Upper lobe of left lung (tissue), 6 donors: ENCODE measurements around the gene MYOCD. TPM values are rescaled to one million over a fixed set of nuclear protein-coding genes. Genes with fewer than 3 reads are reported as not detected.

Experiments used
- ATAC-seq, 2 donors: fragments of 200-7000 bp; cut with Tn5 transposase; one replicate each; pipeline ENCODE4 v1.9.1; 2022; ENCODE audit warnings: mild to moderate bottlenecking in 2 of 2, moderate library complexity in 2 of 2; ENCODE audit not compliant: low FRiP score in 2 of 2
- DNase-seq, 2 donors: peaks; one replicate each; pipeline ENCODE4 v3.0.0-alpha.2; 2019 to 2020
- H3K27ac ChIP-seq, 4 donors: fragments of 200-600 bp; sonication (generic); one replicate each; pipeline ENCODE4 v1.5.1; 2016 to 2019
- H3K27me3 ChIP-seq, 4 donors: fragments of 200-600 bp; sonication (generic); one replicate each; pipeline ENCODE4 v1.5.1; 2017 to 2019
- H3K36me3 ChIP-seq, 4 donors: fragments of 200-600 bp; sonication (generic); one replicate each; pipeline ENCODE4 v1.5.1; 2016 to 2019
- H3K4me1 ChIP-seq, 4 donors: fragments of 200-600 bp; sonication (generic); one replicate each; pipeline ENCODE4 v1.5.1; 2018 to 2019
- H3K4me3 ChIP-seq, 4 donors: fragments of 200-600 bp; sonication (generic); one replicate each; pipeline ENCODE4 v1.5.1; 2017 to 2019; ENCODE audit warnings: mild to moderate bottlenecking in 2 of 4, moderate library complexity in 1 of 4
- H3K9me3 ChIP-seq, 4 donors: fragments of 200-600 bp; sonication (generic); one replicate each; pipeline ENCODE4 v1.5.1; 2018 to 2019
- CTCF ChIP-seq, 6 experiments: fragments of 450-650 bp in 4 of 6; fragments of 200-600 bp in 2 of 6; sonication (generic) in 2 of 6; IDR thresholded peaks; one replicate each; pipeline ENCODE4 v1.5.1; 2016 to 2019; ENCODE audit warnings: antibody characterized with exemption in 6 of 6
- EP300 ChIP-seq, 4 donors: sonication (generic); formaldehyde crosslinking; IDR thresholded peaks; one replicate each; pipeline ENCODE4 v1.5.1; 2017; ENCODE audit warnings: antibody characterized with exemption in 4 of 4, control low read depth in 2 of 4
- POLR2A ChIP-seq, 4 donors: fragments of 450-650 bp; IDR thresholded peaks; one replicate each; pipeline ENCODE4 v1.5.1; 2016 to 2017; ENCODE audit warnings: antibody characterized with exemption in 4 of 4, mild to moderate bottlenecking in 2 of 4
- POLR2AphosphoS5 ChIP-seq, 2 donors: sonication (generic); formaldehyde crosslinking; IDR thresholded peaks; one replicate each; pipeline ENCODE4 v1.5.1; 2017; ENCODE audit warnings: antibody characterized with exemption in 2 of 2
- WGBS, 2 donors: methylation state at CpG; one replicate each; pipeline ENCODE4 v1.1.5; 2017 to 2018; 5-methylcytosine and 5-hydroxymethylcytosine counted together
- total RNA-seq, 6 donors: library from RNA; depleted of rRNA in 4 of 6; stranded (reverse); fragments of >200 nt in 4 of 6; gene quantifications; one replicate each; pipeline versions ENCODE4 v1.1.0 to v1.2.1, GENCODE V29; 2016 to 2021
- donor health status: DM: no; HTN: no; CAD: no; lungs with moderate emphysema.
- donor health status: DM: no; HTN: yes; CAD: no; lungs with severe emphysema.

The MYOCD gene
- total RNA-seq, 6 donors from 2014 or later, result 0.89 to 5.2 (median 1.6) TPM

DNA sequence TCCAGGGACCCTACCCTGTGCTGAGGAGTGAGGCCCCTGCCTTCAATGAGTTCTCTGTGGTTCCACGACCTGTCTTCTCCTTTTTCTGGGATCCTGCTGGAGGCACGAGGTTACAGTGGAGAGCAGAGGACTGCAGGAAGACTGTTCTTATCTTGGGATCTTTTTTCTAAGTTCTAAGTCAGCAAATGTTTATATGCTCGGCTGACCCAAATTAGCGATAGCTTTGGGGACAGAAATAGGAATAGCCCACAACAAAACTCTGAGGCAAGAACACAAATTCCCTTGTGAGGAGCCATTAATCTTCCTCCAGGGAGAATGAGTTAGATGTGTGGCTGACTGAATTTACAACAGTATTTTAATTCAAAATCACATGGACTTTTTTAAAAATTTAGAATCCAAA, 46.7 kb downstream of the MYOCD start:
- no peaks in the 10 kb centered on the region for H3K9me3 ChIP-seq
- H3K27ac ChIP-seq, result no peak overlapping the region
- no peaks in the 10 kb centered on the region for H3K36me3 ChIP-seq
- no peak for DNase-seq
- WGBS, 2 donors, result 47 to 51% methylated on average over 4 of the region's 4 CpGs
- no peaks in the 10 kb centered on the region for H3K4me1 ChIP-seq
- TF ChIP-seq EP300 (IDR thresholded peaks at IDR 0.05) (no peak), POLR2A (IDR thresholded peaks at IDR 0.05) (no peak), POLR2AphosphoS5 (IDR thresholded peaks at IDR 0.05) (no peak), CTCF (IDR thresholded peaks at IDR 0.05) (no peak)
- H3K4me3 ChIP-seq, result no peak overlapping the region
- ATAC-seq, result no peak
- H3K27me3 ChIP-seq, result no peaks in the 10 kb centered on the region

DNA sequence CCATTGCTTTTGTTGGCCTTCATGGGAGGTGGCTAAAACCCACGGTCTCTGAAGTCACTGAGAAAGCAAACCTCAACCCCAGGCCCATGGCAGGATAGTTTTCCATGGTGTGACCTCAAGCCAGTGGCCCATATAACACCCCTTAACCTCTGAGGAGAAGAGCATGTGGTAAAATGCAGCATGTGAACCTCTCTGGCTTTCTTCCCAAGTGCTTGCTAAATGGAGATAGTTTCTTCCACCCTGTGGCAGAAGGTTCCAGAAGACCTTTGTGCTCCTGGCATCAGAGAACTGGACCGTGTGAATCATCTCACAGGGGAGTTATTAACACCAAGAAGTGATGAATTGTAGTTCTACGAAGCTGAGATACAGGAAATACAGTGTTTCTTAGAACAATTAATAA, 47.3 kb downstream of the MYOCD start:
- Histone ChIP-seq H3K27ac (no peak overlapping the region), H3K27me3 (no peaks in the 10 kb centered on the region), H3K4me1 (no peaks in the 10 kb centered on the region), H3K4me3 (no peak overlapping the region), H3K36me3 (no peaks in the 10 kb centered on the region), H3K9me3 (no peaks in the 10 kb centered on the region)
- DNase-seq (no peak), ATAC-seq (no peak)
- WGBS, 2 donors, result 67 to 76% methylated on average over 3 of the region's 3 CpGs
- TF ChIP-seq POLR2AphosphoS5 (IDR thresholded peaks at IDR 0.05), result no peak
- no peak for TF ChIP-seq CTCF (IDR thresholded peaks at IDR 0.05)
- no peak for TF ChIP-seq POLR2A (IDR thresholded peaks at IDR 0.05)
- TF ChIP-seq EP300 (IDR thresholded peaks at IDR 0.05), result no peak

- no peaks in the 10 kb centered on the region for H3K27me3 ChIP-seq
- no peak for DNase-seq
- WGBS, 2 donors, result 93 to 97% methylated on average over 11 of the region's 11 CpGs
- no peak overlapping the region for H3K27ac ChIP-seq
- no peaks in the 10 kb centered on the region for H3K36me3 ChIP-seq
- no peaks in the 10 kb centered on the region for H3K4me1 ChIP-seq
- TF ChIP-seq CTCF (IDR thresholded peaks at IDR 0.05), result no peak
- TF ChIP-seq POLR2AphosphoS5 (IDR thresholded peaks at IDR 0.05), result no peak
- TF ChIP-seq EP300 (IDR thresholded peaks at IDR 0.05), result no peak
- TF ChIP-seq POLR2A (IDR thresholded peaks at IDR 0.05), result no peak
- no peak for ATAC-seq
- H3K9me3 ChIP-seq, result no peaks in the 10 kb centered on the region
- H3K4me3 ChIP-seq, result no peak overlapping the region
Measured at GRCh38 chr17:12719948-12720347, 54.3 kb downstream of the MYOCD start.

GRCh38 chr17:12721581-12721980, 55.9 kb downstream of the MYOCD start:
- no peak overlapping the region for H3K27ac ChIP-seq
- DNase-seq (no peak), ATAC-seq (no peak)
- TF ChIP-seq CTCF (IDR thresholded peaks at IDR 0.05) (no peak), POLR2AphosphoS5 (IDR thresholded peaks at IDR 0.05) (no peak), POLR2A (IDR thresholded peaks at IDR 0.05) (no peak), EP300 (IDR thresholded peaks at IDR 0.05) (no peak)
- no peaks in the 10 kb centered on the region for H3K9me3 ChIP-seq
- no peaks in the 10 kb centered on the region for H3K27me3 ChIP-seq
- no peaks in the 10 kb centered on the region for H3K36me3 ChIP-seq
- no peak overlapping the region for H3K4me3 ChIP-seq
- no peaks in the 10 kb centered on the region for H3K4me1 ChIP-seq
- 83 to 96% methylated on average over 1 of the region's 1 CpG for WGBS, 2 donors

DNA sequence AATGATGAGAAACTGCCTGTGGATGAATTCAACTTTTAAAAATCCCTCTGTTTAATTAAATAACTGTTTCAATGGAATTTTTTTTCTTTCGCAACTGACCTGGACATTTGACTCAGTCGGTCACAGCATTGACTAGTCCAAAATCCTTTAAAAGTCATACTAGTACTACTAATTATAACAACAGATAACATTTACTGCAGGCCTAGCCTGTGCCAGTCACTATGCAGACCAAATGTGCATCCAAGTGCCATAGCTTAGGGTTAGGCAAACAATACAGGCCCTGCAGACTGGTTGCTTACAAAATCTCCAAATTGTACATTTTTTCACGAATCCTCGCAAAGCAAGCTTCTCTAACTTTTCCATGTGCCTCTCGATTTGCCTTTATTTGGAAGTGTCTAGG, 56.6 kb downstream of the MYOCD start:
- Histone ChIP-seq H3K27ac (no peak overlapping the region), H3K4me3 (no peak overlapping the region), H3K9me3 (no peaks in the 10 kb centered on the region), H3K36me3 (no peaks in the 10 kb centered on the region), H3K27me3 (no peaks in the 10 kb centered on the region), H3K4me1 (no peaks in the 10 kb centered on the region)
- ATAC-seq (no peak), DNase-seq (no peak)
- TF ChIP-seq POLR2AphosphoS5 (IDR thresholded peaks at IDR 0.05) (no peak), EP300 (IDR thresholded peaks at IDR 0.05) (no peak), CTCF (IDR thresholded peaks at IDR 0.05) (no peak), POLR2A (IDR thresholded peaks at IDR 0.05) (no peak)
- WGBS, 2 donors, result 77 to 92% methylated on average over 5 of the region's 5 CpGs
